ENCODE data around the gene LEKR1.

DNA sequence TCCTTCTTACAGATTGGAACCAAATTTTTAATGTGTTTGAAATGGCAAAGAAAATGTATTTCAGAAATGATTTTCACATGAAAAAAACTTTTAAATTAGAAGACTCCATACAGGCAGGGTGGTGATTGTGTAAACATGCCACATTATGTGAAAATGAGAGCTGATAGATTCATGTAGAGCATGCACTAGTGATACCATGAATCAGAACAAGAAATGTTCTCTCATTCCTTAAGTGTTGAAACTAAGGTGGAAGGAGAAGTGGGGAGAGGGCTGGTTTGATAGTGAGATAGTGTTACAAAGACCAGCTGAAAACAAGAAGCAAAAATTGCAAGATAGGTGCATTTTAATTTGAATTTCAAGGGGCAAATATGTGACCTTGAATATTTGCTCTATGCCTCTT is 233.5 kb downstream of the LEKR1 start:
- TF ChIP-seq POLR2AphosphoS5 (IDR thresholded peaks at IDR 0.05; ENCODE audit: low read depth, low read length) (no peak), REST (IDR thresholded peaks at IDR 0.05; ENCODE audit: insufficient read depth in 1 of 2, low read depth in 2 of 2, low read length in 2 of 2) (no peak), SIN3A (IDR thresholded peaks at IDR 0.05; ENCODE audit: borderline replicate concordance, insufficient read depth, low read length) (no peak), FOXP2 (optimal IDR thresholded peaks at IDR 0.05; ENCODE audit: borderline replicate concordance, extremely low read depth, extremely low read length, insufficient read depth) (no peak)

Measured in PFSK-1 (cell line).